ENCODE data around the gene DDN.

Gene DDN

DNA sequence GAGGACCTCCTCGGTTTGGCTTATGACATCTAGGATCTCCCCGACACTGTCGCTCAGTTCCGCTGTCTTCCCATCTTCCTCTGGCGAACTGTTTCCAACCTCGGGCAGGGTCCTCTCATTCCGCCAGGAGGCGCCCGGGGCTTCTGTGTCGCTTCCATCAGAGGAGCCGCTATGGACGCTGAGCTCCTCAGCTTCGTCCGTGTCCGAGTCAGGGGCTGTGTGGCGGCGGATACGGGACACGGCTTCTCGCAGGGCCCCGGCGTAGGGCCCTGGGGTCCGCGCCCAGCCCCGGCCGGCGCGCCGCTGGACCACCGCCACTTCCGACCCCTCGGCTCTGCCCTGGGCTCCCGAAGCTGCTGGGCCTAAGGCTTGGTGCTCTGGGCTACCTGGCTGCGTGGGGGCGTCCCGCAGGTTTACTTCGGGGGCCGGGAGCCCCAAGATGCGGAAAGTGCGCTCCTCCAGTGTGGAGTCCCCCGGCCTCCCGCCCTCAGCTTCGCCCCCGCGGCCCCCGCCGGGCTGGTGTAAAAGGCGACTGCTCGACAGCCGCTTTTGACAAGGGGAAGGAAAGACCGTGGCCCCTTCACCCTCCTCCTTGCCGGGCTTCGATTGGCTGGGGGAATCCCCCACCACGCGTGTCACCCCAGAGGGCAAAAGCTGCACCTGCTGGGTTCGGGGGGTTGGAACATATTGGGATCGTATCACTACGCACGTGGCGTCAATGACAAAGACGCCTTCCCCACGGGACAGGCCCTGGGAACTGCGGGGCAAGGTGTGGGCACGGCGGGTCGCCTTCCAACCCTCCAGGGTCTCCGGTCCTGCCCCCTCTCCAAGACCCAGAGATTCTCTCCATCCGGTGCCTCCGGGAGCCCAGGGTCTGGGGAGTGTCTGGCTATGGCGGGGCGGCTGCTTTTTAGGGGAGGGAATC lies 2.1 kb downstream of the DDN start:
- DNase-seq (ENCODE audit: low read depth in 1 of 2, low spot score in 1 of 2): peak in 1 of 2 experiments; percentile 80
- H3K4me3 ChIP-seq (replicated peaks; ENCODE audit: insufficient read depth, low read length): peak overlapping the region; percentile 42
- H3K27ac ChIP-seq (replicated peaks): no peak overlapping the region
- TF ChIP-seq SPI1 (IDR thresholded peaks at IDR 0.05; ENCODE audit: borderline replicate concordance, low read depth) (peak; percentile 13; the same call in 1 of the 2 replicates), POLR2AphosphoS5 (IDR thresholded peaks at IDR 0.05; ENCODE audit: low read depth) (no peak)
- TF ChIP-seq, protein P1, sequence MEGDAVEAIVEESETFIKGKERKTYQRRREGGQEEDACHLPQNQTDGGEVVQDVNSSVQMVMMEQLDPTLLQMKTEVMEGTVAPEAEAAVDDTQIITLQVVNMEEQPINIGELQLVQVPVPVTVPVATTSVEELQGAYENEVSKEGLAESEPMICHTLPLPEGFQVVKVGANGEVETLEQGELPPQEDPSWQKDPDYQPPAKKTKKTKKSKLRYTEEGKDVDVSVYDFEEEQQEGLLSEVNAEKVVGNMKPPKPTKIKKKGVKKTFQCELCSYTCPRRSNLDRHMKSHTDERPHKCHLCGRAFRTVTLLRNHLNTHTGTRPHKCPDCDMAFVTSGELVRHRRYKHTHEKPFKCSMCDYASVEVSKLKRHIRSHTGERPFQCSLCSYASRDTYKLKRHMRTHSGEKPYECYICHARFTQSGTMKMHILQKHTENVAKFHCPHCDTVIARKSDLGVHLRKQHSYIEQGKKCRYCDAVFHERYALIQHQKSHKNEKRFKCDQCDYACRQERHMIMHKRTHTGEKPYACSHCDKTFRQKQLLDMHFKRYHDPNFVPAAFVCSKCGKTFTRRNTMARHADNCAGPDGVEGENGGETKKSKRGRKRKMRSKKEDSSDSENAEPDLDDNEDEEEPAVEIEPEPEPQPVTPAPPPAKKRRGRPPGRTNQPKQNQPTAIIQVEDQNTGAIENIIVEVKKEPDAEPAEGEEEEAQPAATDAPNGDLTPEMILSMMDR (IDR thresholded peaks at IDR 0.05; ENCODE audit: insufficient read depth, low read length): peak; percentile 83
- peaks cover 25% of the 10 kb centered on the region for H3K27me3 ChIP-seq (ENCODE audit: insufficient read depth, poor library complexity, severe bottlenecking)

DNA sequence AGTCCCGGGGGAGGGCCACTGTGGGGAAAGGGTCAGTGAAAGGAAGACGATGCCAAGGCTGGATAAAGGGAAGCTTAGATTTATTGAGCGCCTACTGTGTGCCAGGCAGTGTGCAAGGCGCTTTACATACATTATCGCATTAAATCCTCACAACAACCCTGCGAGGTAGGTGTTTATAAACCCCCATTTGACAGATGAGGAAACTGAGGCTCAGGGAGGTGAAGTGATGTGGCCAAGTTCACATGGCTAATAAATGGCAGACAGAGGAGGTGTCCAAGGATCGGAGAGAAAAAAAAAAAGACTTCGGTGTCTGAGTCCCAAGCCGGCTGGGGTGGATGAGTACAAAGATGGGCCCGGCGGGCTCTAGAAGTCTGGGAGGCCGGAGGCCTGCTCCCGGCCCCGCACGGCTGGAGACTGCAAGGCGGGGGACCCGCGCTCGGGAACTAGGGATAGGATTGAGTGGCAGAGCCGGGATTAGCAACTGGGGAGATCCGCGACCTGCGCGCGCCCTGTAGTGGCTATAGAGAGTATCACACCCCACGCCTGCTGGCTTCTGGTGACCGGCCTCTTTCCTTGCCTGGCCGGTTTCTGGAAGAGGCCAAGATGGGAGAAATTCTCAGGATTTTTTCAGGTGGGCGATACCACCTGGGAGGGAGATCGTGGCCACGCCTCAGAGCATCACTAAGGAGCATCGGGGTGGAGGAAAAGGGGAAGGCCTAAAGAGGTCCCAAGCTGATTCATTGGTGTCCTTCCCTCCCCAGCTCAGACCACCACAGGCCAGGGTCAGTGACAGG lies 3.9 kb downstream of the DDN start:
- TF ChIP-seq, protein P1 (IDR thresholded peaks at IDR 0.05; ENCODE audit: insufficient read depth, low read length): peak; percentile 61
- no peak for TF ChIP-seq GABPA (IDR thresholded peaks at IDR 0.05; ENCODE audit: low read depth)
- DNase-seq (ENCODE audit: low read depth in 1 of 2, low spot score in 1 of 2): peak in 1 of 2 experiments; percentile 60
- H3K27ac ChIP-seq (replicated peaks): no peak overlapping the region
- peaks cover 25% of the 10 kb centered on the region for H3K27me3 ChIP-seq (ENCODE audit: insufficient read depth, poor library complexity, severe bottlenecking)
- H3K4me3 ChIP-seq (replicated peaks; ENCODE audit: insufficient read depth, low read length): no peak overlapping the region

DNA sequence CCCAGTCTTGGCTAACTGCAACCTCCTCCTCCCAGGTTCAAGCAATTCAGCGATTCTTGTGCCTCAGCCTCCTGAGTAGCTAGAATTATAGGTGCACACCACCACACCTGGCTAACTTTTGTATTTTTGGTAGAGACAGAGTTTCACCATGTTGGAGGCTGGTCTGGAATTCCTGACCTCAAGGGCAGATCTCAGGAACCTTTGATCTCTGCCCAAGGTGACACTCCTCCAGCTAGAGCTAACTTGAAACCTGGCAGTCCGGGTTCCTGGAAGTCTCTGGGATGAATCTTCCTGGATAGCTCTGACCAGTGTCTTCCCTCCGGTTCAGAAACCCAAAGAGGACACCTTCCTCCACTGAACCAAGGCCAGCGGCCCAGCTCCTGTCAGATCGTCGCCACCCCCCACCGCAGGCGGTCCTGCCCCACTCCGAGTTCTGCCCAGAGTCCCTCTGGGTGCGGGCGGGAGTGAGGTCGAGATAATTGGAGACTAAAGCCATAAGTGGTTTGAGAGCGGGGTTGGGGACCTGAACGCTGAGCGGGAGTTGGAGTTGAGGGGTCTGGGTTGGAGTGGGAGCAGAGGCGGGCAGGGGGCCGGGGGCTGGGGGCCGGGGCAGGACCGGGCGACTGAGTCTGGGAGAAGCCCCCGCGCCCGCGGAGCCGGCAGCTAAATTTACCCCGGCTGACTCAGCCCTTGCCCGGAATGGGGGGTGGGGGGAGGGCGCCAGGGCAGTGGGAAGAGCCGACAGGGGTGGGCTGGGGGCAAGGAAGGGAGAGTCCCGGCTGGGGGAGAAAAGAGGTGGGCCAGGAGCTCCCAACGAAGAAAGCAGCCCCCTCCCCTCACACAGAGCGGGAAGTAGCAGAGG lies 4.7 kb downstream of the DDN start:
- Histone ChIP-seq H3K4me3 (replicated peaks; ENCODE audit: insufficient read depth, low read length) (no peak overlapping the region), H3K27me3 (ENCODE audit: insufficient read depth, poor library complexity, severe bottlenecking) (peaks cover 25% of the 10 kb centered on the region), H3K27ac (replicated peaks) (no peak overlapping the region)
- DNase-seq (ENCODE audit: low read depth in 1 of 2, low spot score in 1 of 2): no peak
- TF ChIP-seq SPI1 (IDR thresholded peaks at IDR 0.05; ENCODE audit: borderline replicate concordance, low read depth): no peak
- TF ChIP-seq, protein P1 (IDR thresholded peaks at IDR 0.05; ENCODE audit: insufficient read depth, low read length): no peak
- TF ChIP-seq POLR2AphosphoS5 (IDR thresholded peaks at IDR 0.05; ENCODE audit: low read depth): no peak
- no peak for TF ChIP-seq GABPA (IDR thresholded peaks at IDR 0.05; ENCODE audit: low read depth)
- TF ChIP-seq, protein P2, sequence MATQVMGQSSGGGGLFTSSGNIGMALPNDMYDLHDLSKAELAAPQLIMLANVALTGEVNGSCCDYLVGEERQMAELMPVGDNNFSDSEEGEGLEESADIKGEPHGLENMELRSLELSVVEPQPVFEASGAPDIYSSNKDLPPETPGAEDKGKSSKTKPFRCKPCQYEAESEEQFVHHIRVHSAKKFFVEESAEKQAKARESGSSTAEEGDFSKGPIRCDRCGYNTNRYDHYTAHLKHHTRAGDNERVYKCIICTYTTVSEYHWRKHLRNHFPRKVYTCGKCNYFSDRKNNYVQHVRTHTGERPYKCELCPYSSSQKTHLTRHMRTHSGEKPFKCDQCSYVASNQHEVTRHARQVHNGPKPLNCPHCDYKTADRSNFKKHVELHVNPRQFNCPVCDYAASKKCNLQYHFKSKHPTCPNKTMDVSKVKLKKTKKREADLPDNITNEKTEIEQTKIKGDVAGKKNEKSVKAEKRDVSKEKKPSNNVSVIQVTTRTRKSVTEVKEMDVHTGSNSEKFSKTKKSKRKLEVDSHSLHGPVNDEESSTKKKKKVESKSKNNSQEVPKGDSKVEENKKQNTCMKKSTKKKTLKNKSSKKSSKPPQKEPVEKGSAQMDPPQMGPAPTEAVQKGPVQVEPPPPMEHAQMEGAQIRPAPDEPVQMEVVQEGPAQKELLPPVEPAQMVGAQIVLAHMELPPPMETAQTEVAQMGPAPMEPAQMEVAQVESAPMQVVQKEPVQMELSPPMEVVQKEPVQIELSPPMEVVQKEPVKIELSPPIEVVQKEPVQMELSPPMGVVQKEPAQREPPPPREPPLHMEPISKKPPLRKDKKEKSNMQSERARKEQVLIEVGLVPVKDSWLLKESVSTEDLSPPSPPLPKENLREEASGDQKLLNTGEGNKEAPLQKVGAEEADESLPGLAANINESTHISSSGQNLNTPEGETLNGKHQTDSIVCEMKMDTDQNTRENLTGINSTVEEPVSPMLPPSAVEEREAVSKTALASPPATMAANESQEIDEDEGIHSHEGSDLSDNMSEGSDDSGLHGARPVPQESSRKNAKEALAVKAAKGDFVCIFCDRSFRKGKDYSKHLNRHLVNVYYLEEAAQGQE (IDR thresholded peaks at IDR 0.05; ENCODE audit: insufficient replicate concordance, low read depth): no peak

DNA sequence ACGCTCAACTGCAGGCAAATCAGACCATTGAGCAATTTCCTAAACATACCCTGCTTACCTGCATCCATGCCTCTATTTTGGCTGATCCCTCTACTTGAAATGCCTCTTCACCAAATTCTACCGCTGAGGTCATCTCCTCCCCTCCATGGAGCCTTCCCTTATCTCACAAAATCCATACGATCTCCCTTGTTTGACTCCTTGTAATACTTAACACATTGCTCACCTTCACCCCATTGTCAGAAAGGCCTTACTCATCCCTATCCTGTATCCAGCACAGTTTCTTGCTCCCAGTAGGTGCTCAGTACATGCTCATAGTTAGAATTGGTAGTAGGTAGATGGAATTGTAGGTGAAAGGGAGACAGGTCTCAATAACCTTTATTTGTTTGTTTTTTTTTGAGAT lies 5.4 kb downstream of the DDN start:
- DNase-seq (ENCODE audit: low read depth in 1 of 2, low spot score in 1 of 2): no peak
- Histone ChIP-seq H3K27ac (replicated peaks) (no peak overlapping the region), H3K4me3 (replicated peaks; ENCODE audit: insufficient read depth, low read length) (no peak overlapping the region), H3K27me3 (ENCODE audit: insufficient read depth, poor library complexity, severe bottlenecking) (peaks cover 29% of the 10 kb centered on the region)
- TF ChIP-seq SPI1 (IDR thresholded peaks at IDR 0.05; ENCODE audit: borderline replicate concordance, low read depth): no peak
- TF ChIP-seq, protein P2 (IDR thresholded peaks at IDR 0.05; ENCODE audit: insufficient replicate concordance, low read depth): no peak
- TF ChIP-seq, protein P1 (IDR thresholded peaks at IDR 0.05; ENCODE audit: insufficient read depth, low read length): no peak
- no peak for TF ChIP-seq GABPA (IDR thresholded peaks at IDR 0.05; ENCODE audit: low read depth)
- TF ChIP-seq POLR2AphosphoS5 (IDR thresholded peaks at IDR 0.05; ENCODE audit: low read depth): no peak
